Suppressor macrophage treated with lipopolysaccharide for 4 hours (primary cell): ENCODE measurements around the gene SAG.

ENCODE experiments used
- DNase-seq: peaks from one replicate; pipeline ENCODE4 v3.0.0-alpha.2; 2020

SAG gene

DNA sequence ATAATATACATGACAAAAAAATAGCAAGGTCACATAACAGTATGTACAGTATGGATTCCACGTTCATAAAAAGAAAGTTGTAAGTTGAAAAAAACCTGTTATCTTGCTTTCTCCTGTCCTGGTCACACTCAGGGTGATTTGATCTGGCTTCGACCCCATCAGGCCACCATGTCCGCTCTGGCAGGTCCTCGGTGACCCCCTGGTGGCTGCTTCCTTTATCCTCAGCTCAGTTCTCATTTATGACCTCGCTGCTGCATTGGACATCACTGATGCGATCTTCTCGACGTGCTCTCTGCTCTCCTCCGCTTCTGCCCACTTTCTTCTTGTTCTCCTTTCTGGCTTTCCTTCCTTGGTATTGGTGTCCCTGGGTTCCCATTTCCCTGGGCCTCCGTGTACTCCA lies 76.4 kb downstream of the SAG start:
- DNase-seq, result peak; percentile 19

DNA sequence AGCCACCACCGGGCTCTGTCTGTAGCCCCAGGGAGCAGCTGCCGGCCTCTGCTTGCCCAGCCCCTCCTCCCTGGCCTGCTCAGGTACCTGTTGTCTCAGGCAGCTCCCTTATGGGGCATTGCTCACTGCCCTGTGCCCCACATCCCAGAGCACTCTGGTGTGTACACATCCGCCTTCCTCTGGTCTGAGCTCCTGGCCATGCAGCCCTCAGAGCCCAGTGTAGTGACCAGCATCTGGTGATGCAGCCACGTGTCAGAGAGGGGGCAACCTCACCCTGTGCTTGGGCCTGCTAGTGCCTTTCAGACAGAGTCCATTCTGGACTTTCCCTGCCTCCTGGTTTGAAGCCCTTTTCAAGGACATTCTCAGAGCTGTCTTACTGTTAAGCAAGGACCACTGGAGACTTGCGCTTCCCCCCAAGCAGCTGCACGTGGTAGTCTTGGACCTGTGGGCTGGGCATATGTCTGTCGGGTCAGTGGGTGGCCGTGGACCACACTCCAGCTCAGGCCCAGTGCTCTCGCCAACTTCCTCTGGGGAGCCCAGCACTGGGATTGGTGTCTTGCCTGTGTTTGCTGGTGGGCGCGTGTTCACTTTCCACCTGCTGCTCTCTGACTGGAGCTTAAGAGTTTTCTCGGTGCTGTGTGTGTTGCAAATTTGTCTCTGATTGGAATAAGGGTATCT lies 77.3 kb downstream of the SAG start:
- DNase-seq, result no peak

DNA sequence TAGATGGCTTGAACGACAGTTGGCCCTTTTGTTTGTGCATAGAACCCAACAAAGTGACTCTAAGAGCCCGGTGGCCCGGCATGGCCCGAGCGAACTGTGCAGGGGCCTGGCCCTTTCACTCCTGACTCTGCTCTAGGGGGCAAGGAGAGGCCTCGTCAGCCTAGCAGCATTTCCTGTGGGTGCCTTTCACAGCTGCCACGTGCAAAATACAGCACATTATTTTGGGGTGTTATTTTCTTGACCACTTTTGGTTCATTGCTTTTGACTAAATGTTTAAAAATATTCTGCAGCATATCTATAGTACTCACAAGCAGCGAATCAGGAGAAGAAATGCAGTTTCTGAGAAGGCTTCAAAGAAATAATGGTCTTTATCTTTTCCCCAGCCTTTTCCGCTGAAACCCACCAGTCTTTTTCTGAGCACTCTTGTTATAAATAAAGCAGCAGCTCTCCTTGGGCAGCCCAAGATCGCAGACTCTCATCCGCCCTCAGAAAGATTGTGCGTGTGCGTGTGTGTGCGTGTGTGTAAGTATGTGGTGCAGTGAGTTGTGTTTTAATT lies 78.0 kb downstream of the SAG start:
- DNase-seq, result no peak

DNA sequence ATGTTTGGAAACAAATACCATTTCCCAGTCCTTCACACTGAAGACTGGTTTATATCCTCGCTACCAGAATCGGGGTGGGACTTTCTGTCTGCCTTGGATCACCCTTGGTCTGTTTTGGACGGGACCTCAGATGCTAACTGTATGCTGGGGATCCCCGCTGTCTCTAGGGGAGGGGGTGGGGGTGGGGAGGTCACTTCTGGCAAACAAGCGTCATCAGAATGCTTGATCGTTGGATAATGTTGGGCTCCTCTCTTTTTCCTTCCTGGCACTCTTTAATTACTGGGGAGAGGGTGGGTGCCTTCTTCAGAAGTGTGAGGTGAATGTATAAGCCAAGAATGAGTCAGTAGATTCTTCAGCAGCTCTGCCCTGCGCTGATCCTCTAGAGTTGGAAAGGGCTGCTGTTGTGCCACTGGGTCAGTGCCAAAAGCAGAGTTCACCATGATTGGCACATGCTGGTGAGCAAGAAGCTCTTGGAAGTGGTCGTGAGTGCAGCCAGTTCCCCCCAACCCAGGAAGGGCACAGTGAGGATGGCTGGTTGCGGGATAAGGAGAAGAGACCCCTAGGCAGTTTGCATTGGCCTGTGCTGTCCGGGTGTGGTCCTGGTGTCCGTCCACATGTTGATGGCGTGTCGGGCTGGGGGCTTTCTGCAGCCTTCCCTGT lies 78.9 kb downstream of the SAG start:
- no peak for DNase-seq

DNA sequence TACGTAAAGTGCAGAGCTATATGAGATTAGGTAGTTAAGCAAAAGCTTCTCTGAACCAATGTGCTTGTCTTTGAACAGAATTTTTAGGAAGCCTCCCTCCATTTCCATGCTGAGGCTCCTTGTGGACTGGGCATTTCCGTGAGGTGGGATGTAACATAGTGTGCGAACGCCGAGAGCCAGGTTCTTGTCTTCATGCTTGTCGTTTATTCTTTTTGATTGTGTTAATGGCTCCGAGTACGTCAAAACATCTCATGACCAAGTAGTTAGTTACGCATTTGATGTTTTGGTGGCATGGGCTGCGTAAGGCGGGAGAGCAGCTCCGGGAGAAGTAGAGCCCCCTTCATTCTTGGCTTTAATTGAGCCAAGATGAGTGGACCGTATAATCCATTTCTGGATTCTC lies 79.6 kb downstream of the SAG start:
- DNase-seq, result no peak

DNA sequence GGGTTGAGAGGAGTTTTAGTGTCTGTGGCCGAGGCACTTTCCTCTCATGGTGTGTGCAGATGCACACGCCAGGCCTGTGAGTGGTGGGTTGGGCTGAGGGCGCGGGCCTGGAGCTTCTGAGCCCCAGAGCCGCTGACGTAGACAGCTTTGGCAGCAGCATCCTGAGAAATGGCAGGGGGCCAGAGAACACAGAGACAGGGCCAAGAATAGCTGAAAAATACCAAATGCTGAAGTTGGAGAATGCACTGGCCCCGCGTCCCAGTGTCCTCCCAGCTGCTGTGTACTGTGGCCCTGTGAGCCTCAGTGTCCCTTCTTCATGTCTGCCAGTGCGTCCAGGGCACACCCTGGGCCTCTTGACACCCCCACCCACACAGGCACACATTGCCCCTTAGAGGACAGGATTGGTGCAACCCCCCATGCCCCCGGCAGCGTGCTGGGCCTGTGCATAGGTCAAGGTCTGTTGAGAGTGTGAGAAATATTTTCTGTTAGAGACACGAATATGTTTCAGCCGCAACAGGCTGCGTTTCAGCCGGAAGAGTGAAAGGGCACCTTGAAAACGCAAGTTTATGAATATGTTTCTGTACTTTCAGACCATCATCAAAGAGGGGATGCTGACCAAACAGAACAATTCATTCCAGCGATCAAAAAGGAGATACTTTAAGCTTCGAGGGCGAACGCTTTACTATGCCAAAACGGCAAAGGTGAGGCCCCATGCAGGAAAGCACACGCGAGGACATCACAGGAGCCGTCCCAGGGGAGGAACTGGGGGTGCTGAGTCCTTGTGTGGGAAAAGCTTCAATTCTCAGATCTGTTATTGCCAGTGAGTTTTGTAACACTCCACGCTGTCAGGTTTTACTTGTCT lies 80.3 kb downstream of the SAG start:
- no peak for DNase-seq

DNA sequence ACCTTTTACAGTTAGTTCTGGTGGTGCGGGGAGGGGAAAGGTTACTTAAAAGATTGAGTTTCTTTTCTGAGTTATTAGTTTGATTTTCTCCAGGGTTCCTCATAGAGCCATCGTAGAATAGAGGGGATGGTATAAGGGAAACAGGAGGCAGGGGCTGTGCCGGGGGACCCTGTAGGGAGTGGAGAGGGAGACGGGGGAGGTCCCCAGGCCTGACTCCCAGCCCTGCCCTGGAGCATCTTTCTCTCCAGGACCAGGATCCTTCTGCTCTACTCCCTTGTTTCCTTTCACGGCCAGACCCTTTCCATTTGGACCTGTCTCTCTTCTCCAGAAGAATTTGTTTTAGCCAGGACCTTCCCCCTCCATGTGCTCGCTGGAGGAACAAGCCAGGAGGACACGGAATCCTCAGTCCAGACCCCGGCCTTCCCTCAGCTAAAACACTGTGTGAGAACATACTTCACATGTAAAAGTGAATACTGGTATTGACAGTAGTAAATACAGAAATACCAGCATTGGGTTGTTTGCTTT lies 82.0 kb downstream of the SAG start:
- no peak for DNase-seq

DNA sequence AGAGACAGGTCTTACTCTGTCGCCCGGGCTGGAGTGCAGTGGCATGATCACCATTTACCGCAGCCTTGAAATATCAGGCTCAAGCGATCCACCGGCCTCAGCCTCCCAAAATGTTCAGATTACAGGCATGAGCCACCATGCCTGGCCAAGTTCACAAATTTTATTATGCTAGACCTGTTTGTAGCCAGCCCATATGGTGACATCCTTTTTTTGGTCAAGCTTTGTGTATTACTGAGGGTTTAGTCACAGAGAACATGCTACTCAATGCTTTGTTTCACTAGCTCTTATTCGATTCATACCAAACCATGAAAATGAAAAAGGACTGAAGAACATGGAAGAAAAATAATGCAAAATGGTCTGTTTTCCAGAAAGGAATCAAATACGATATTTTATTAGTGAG lies 88.1 kb downstream of the SAG start:
- DNase-seq, result no peak
